A673 (cell line): ENCODE measurements around the gene AQP11. TPM values are rescaled to one million over a fixed set of nuclear protein-coding genes. Genes with fewer than 3 reads are reported as not detected.

ENCODE experiments used
- BruUV-seq: library from RNA; stranded (reverse); fragments of 400-500 nt; replicated peaks from 2 replicates; lab custom pipeline; 2021; lab: Mats Ljungman, UMichigan
- CTCF ChIA-PET: fragments of 300-600 bp; sonication (Branson Sonifier 250); formaldehyde crosslinking; loops from one replicate; lab custom pipeline; 2022; ENCODE audit warnings: antibody characterized with exemption; lab: Charles Lee
- POLR2A ChIA-PET: fragments of 300-600 bp; sonication (Branson Sonifier 250); formaldehyde crosslinking; loops from one replicate; lab custom pipeline; 2022; ENCODE audit warnings: antibody characterized with exemption; ENCODE audit not compliant: low non-redundant PET; lab: Charles Lee
- DNase-seq: peaks from one replicate; pipeline ENCODE4 v3.0.0-alpha.2; 2015; ENCODE audit warnings: low spot score
- H3K27ac ChIP-seq: fragments of 200-600 bp; sonication (generic); 2 replicates; pipeline ENCODE4 v1.5.1; 2016; ENCODE audit warnings: mixed run types, low read depth, mild to moderate bottlenecking, mixed read lengths, antibody characterized with exemption, low read length; ENCODE audit not compliant: poor library complexity, severe bottlenecking
- H3K27me3 ChIP-seq: fragments of 200-600 bp; sonication (generic); replicated peaks from 2 replicates; pipeline ENCODE4 v1.6.1; 2017; ENCODE audit warnings: mixed run types, low read depth, mild to moderate bottlenecking, mixed read lengths, antibody characterized with exemption, low read length; ENCODE audit not compliant: insufficient read depth, poor library complexity
- H3K36me3 ChIP-seq: fragments of 200-600 bp; sonication (generic); 2 replicates; pipeline ENCODE4 v1.6.1; 2016; ENCODE audit warnings: mixed run types, mild to moderate bottlenecking, mixed read lengths, antibody characterized with exemption, low read length; ENCODE audit not compliant: insufficient read depth, poor library complexity, severe bottlenecking
- H3K4me1 ChIP-seq: fragments of 200-600 bp; sonication (generic); 2 replicates; pipeline ENCODE4 v1.6.1; 2017; ENCODE audit warnings: mixed run types, mild to moderate bottlenecking, mixed read lengths, antibody characterized with exemption, low read length; ENCODE audit not compliant: insufficient read depth, poor library complexity, severe bottlenecking
- H3K4me3 ChIP-seq: fragments of 200-600 bp; sonication (generic); 2 replicates; pipeline ENCODE4 v1.5.1; 2016; ENCODE audit warnings: low read depth, mixed run types, mild to moderate bottlenecking, mixed read lengths, low read length; ENCODE audit not compliant: poor library complexity, severe bottlenecking
- H3K9me3 ChIP-seq: fragments of 200-600 bp; sonication (generic); 2 replicates; pipeline ENCODE4 v1.6.1; 2016; ENCODE audit warnings: mixed run types, low read depth, mild to moderate bottlenecking, mixed read lengths, antibody characterized with exemption, low read length; ENCODE audit not compliant: poor library complexity, severe bottlenecking
- EZH2 ChIP-seq: fragments of 200-600 bp; sonication (generic); IDR thresholded peaks from 2 replicates; pipeline ENCODE4 v1.6.1; 2017; ENCODE audit warnings: borderline replicate concordance, low read depth, mild to moderate bottlenecking, mixed read lengths, antibody characterized with exemption, low read length; ENCODE audit not compliant: poor library complexity, severe bottlenecking
- intact Hi-C: fragments of 100-400 bp; cut with micrococcal nuclease; formaldehyde crosslinking; loops from one replicate; pipeline ENCODE4 v1.10.0; 2022; ENCODE audit not compliant: unreplicated experiment
- total RNA-seq: library from RNA; stranded (reverse); gene quantifications from 2 replicates; pipeline ENCODE4 v1.2.3, GENCODE V29; 2021
- TF ChIP-seq, protein P1 (sequence below): fragments of 300-800, 200-600 bp; sonication (generic); conservative IDR thresholded peaks from 2 replicates; pipeline ENCODE4 v1.5.1; 2017; ENCODE audit warnings: low read depth, mild to moderate bottlenecking, antibody characterized with exemption, low read length, moderate library complexity, mixed read lengths

Gene AQP11
- total RNA-seq, 1 experiment from 2014 or later, result 0.39 TPM

- H3K36me3 ChIP-seq, result no peaks in the 10 kb centered on the region
- no TSS peak for BruUV-seq
- no peaks in the 10 kb centered on the region for H3K9me3 ChIP-seq
- POLR2A ChIA-PET, result interaction anchor here (0.6 kb wide), 1 partner anchor 1001 kb away, joined by 7 read pairs; no protein-coding TSS in a partner anchor
- no peak overlapping the region for H3K4me3 ChIP-seq
- H3K27ac ChIP-seq, result no peak overlapping the region
- intact Hi-C loops, result no loop called here
- TF ChIP-seq, protein P1, sequence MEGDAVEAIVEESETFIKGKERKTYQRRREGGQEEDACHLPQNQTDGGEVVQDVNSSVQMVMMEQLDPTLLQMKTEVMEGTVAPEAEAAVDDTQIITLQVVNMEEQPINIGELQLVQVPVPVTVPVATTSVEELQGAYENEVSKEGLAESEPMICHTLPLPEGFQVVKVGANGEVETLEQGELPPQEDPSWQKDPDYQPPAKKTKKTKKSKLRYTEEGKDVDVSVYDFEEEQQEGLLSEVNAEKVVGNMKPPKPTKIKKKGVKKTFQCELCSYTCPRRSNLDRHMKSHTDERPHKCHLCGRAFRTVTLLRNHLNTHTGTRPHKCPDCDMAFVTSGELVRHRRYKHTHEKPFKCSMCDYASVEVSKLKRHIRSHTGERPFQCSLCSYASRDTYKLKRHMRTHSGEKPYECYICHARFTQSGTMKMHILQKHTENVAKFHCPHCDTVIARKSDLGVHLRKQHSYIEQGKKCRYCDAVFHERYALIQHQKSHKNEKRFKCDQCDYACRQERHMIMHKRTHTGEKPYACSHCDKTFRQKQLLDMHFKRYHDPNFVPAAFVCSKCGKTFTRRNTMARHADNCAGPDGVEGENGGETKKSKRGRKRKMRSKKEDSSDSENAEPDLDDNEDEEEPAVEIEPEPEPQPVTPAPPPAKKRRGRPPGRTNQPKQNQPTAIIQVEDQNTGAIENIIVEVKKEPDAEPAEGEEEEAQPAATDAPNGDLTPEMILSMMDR, result no peak
- no peak for TF ChIP-seq EZH2
- H3K27me3 ChIP-seq, result no peaks in the 10 kb centered on the region
- CTCF ChIA-PET, result no interaction called here
- no peaks in the 10 kb centered on the region for H3K4me1 ChIP-seq
- DNase-seq, result no peak
These were observed 65.1 kb downstream of the AQP11 start for GRCh38 chr11:77654770-77655434.

DNA sequence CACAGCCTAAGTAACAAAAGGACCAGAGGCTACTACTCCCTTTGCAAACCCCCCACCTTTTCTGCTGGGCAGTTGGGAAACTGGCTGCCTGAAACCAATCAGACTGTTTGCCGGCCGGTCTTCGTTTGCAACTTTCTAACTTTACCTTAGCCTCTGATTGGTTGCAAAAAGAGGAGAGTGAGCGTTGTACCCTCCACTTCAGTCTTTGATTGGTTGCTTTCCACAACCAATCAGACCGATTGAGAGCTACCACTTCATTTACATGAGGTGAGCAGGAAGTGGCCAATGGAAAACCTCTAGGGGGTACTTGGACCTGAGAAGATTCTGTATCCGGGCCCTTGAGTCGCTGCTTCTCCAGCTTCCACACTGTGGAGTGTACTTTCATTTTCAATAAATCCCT lies 66.6 kb downstream of the AQP11 start:
- Histone ChIP-seq H3K4me1 (no peaks in the 10 kb centered on the region), H3K36me3 (no peaks in the 10 kb centered on the region), H3K27ac (no peak overlapping the region), H3K4me3 (no peak overlapping the region), H3K27me3 (no peaks in the 10 kb centered on the region), H3K9me3 (no peaks in the 10 kb centered on the region)
- no peak for DNase-seq
- TF ChIP-seq, protein P1, result no peak
- TF ChIP-seq EZH2, result no peak
- BruUV-seq, result no TSS peak
- ChIA-PET POLR2A (no interaction called here), CTCF (no interaction called here)
- intact Hi-C loops, result no loop called here

GRCh38 chr11:77658213-77659013 lies 68.7 kb downstream of the AQP11 start:
- TF ChIP-seq, protein P1, result no peak
- no peak for TF ChIP-seq EZH2
- Histone ChIP-seq H3K9me3 (no peaks in the 10 kb centered on the region), H3K4me3 (no peak overlapping the region), H3K27ac (no peak overlapping the region), H3K36me3 (no peaks in the 10 kb centered on the region), H3K4me1 (no peaks in the 10 kb centered on the region), H3K27me3 (no peaks in the 10 kb centered on the region)
- no TSS peak for BruUV-seq
- no peak for DNase-seq
- intact Hi-C loops, result no loop called here
- ChIA-PET POLR2A (interaction anchor here (0.6 kb wide), 1 partner anchor 70 kb away, joined by 4 read pairs; no protein-coding TSS in a partner anchor), CTCF (no interaction called here)

Other genes with a start within 250 kb of the AQP11 start
- gene PAK1, start 115.9 kb upstream of the AQP11 start, total RNA-seq, result 44.2 and 50.8 TPM in 2 replicates
- gene CLNS1A, start 47.8 kb downstream of the AQP11 start, total RNA-seq, result 186 and 198 TPM in 2 replicates
- 94.1 and 112 TPM in 2 replicates for gene RSF1, start 230.8 kb downstream of the AQP11 start, total RNA-seq
- 15.7 and 18.1 TPM in 2 replicates for gene AAMDC, start 231.2 kb downstream of the AQP11 start, total RNA-seq